AG04450 (cell line): ENCODE results near the gene OVCA2. TPM values are rescaled to one million over a fixed set of nuclear protein-coding genes. Genes with fewer than 3 reads are reported as not detected.
A peak's percentile ranks its signal among the peaks of the same experiment; 100 is the strongest.

ENCODE experiments used
- CTCF ChIA-PET: fragments of 300-600, 350-600 bp; formaldehyde crosslinking; extraction: SDS; loops from one replicate; lab custom pipeline; 2022; ENCODE audit warnings: antibody characterized with exemption, inconsistent platforms; lab: Charles Lee
- POLR2A ChIA-PET: fragments of 350-600 bp; formaldehyde crosslinking; extraction: SDS; loops from one replicate; lab custom pipeline; 2021; ENCODE audit warnings: antibody characterized with exemption, inconsistent platforms; lab: Yijun Ruan, JAX
- DNase-seq: peaks from one replicate; pipeline ENCODE4 v3.0.0-alpha.2; 2011; ENCODE audit warnings: low read depth, low spot score
- H3K27ac ChIP-seq: one replicate; pipeline ENCODE4 v1.5.1; 2012; ENCODE audit warnings: low read depth, low read length, control low read depth
- H3K27me3 ChIP-seq: one replicate; pipeline ENCODE4 v1.6.0; 2012; ENCODE audit warnings: low read length; ENCODE audit not compliant: control insufficient read depth, insufficient read depth
- H3K4me3 ChIP-seq: 2 replicates; pipeline ENCODE4 v1.5.1; 2011; ENCODE audit warnings: mild to moderate bottlenecking, low read depth, low read length, control low read depth
- H3K9me3 ChIP-seq: 2 replicates; pipeline ENCODE4 v1.5.1; 2012; ENCODE audit warnings: low read length; ENCODE audit not compliant: control insufficient read depth, insufficient read depth
- polyA plus RNA-seq: library from polyadenylated mRNA; depleted of rRNA; stranded (reverse); fragments of >200 nt; gene quantifications from 2 replicates; pipeline ENCODE4 v1.2.3, GENCODE V29; 2011
- TF ChIP-seq, protein P1 (sequence below): IDR thresholded peaks from 2 replicates; pipeline ENCODE4 v1.5.1; 2011; ENCODE audit warnings: low read depth, low read length, control low read depth, inconsistent platforms

OVCA2 gene
- polyA plus RNA-seq, 1 experiment, result 38.0 TPM

- H3K27ac ChIP-seq, result peak overlapping the region; percentile 52
- H3K4me3 ChIP-seq, result peak overlapping the region; percentile 89
- CTCF ChIA-PET, result no interaction called here
- no peak for DNase-seq
- TF ChIP-seq, protein P1, sequence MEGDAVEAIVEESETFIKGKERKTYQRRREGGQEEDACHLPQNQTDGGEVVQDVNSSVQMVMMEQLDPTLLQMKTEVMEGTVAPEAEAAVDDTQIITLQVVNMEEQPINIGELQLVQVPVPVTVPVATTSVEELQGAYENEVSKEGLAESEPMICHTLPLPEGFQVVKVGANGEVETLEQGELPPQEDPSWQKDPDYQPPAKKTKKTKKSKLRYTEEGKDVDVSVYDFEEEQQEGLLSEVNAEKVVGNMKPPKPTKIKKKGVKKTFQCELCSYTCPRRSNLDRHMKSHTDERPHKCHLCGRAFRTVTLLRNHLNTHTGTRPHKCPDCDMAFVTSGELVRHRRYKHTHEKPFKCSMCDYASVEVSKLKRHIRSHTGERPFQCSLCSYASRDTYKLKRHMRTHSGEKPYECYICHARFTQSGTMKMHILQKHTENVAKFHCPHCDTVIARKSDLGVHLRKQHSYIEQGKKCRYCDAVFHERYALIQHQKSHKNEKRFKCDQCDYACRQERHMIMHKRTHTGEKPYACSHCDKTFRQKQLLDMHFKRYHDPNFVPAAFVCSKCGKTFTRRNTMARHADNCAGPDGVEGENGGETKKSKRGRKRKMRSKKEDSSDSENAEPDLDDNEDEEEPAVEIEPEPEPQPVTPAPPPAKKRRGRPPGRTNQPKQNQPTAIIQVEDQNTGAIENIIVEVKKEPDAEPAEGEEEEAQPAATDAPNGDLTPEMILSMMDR, result peak; percentile 43
- POLR2A ChIA-PET, result no interaction called here
- H3K9me3 ChIP-seq, result no peaks in the 10 kb centered on the region
- H3K27me3 ChIP-seq, result no peaks in the 10 kb centered on the region
These were observed 597 bp downstream of the OVCA2 start for GRCh38 chr17:2042390-2042847.

- TF ChIP-seq, protein P1, result no peak
- ChIA-PET POLR2A (no interaction called here), CTCF (no interaction called here)
- no peaks in the 10 kb centered on the region for H3K9me3 ChIP-seq
- H3K27ac ChIP-seq, result peak overlapping the region; percentile 52
- no peak for DNase-seq
- H3K27me3 ChIP-seq, result no peaks in the 10 kb centered on the region
- peak overlapping the region; percentile 89 for H3K4me3 ChIP-seq
These were observed 1.1 kb downstream of the OVCA2 start for GRCh38 chr17:2042933-2043332.

DNA sequence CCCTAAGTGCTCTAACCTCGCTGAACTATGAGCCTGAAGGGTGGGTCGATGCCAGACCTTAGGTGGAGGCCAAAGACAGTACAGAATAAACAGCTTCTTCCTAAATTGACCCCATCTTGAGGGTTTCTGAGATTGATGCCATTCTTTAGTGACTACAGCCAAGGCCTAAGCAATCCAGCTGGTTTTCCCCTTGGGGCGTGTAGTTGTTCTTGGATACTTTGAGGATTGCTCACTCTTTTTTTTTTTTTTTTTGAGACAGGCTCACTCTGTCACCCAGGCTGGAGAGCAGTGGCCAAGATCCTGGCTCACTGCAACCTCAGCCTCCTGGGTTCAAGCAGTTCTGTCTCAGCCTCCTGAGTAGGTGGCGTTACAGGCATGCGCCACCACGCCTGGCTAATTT, 2.0 kb downstream of the OVCA2 start:
- Histone ChIP-seq H3K27me3 (no peaks in the 10 kb centered on the region), H3K9me3 (no peaks in the 10 kb centered on the region), H3K27ac (peak overlapping the region; percentile 65), H3K4me3 (no peak overlapping the region)
- ChIA-PET CTCF (interaction anchor here (0.7 to 1.9 kb wide), 3 partner anchors 11 to 214 kb away, joined by 3 to 8 read pairs (median 3); no protein-coding TSS in a partner anchor), POLR2A (interaction anchor here (0.6 to 0.7 kb wide), 3 partner anchors 220 to 786 kb away, joined by 3 to 9 read pairs (median 5); no protein-coding TSS in a partner anchor)
- DNase-seq, result no peak
- TF ChIP-seq, protein P1, result no peak

DNA sequence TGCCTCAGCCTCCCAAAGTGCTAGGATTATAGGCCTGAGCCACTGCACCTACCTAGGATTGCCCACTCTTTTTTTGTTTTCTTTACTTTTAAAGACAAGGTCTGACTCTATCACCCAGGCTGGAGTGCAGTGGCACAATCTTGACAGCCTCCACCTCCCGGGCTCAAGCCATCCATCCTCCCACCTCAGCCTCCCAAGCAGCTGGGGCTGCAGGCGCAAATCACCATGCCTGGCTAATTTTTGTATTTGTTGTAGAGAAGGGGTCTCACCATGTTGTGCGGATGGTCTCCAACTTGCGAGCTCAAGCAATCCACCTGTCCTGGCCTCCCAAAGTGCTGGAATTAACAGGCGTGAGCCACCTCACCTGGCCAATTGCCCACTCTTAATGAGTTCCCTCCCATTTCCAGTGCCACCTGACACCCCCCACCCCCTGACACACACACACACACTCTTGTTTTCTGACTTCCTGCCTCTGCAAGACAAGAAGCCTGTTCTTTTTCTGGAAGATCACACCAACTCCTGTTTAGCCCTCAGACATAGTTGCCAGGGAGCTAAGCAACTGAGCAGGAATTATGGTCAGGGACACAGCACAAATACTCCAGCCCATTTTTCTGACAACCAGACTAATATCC, 2.6 kb downstream of the OVCA2 start:
- TF ChIP-seq, protein P1, result no peak
- POLR2A ChIA-PET, result interaction anchor here (0.5 to 0.7 kb wide), 4 partner anchors 13 to 151 kb away, joined by 4 to 12 read pairs (median 5); no protein-coding TSS in a partner anchor
- Histone ChIP-seq H3K4me3 (no peak overlapping the region), H3K9me3 (no peaks in the 10 kb centered on the region), H3K27ac (peak overlapping the region; percentile 65), H3K27me3 (no peaks in the 10 kb centered on the region)
- CTCF ChIA-PET, result interaction anchor here (0.9 to 1.9 kb wide), 2 partner anchors 10 to 136 kb away, joined by 3 to 8 read pairs; no protein-coding TSS in a partner anchor
- no peak for DNase-seq

DNA sequence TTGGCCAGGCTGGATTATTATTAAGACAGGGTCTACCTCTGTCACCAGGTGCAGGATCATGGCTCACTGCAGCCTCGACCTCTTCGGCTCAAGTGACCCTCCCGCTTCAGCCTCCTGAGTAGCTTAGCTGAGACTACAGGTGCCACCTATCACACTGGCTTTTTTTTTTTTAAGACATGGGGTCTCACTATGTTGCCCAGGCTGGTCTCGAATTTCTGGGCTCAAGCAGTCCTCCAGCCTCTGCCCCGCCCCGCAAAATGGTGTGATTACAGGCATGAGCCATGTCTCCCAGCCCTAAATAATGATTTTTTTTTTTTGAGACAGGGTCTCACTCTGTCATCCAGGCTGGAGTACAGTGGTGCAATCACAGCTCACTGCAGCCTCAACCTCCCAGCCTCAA, 5.8 kb downstream of the OVCA2 start:
- POLR2A ChIA-PET, result no interaction called here
- TF ChIP-seq, protein P1, result no peak
- no peak overlapping the region for H3K4me3 ChIP-seq
- DNase-seq, result no peak
- peaks cover 4% of the 10 kb centered on the region for H3K27me3 ChIP-seq
- no peak overlapping the region for H3K27ac ChIP-seq
- CTCF ChIA-PET, result interaction anchor here (1.9 kb wide), 1 partner anchor 139 kb away, joined by 6 read pairs; no protein-coding TSS in a partner anchor
- no peaks in the 10 kb centered on the region for H3K9me3 ChIP-seq
